Ovary (tissue), 3 donors: ENCODE results near the gene FAM20A.

Source experiments
- CTCF ChIP-seq, 3 donors: fragments of 450-650 bp in 2 of 3; fragments of 200-600 bp in 1 of 3; IDR thresholded peaks; one replicate each; pipeline versions ENCODE4 v1.5.1 to v1.8.0; 2016 to 2022; ENCODE audit warnings: antibody characterized with exemption in 3 of 3, mild to moderate bottlenecking in 1 of 3
- EP300 ChIP-seq: sonication (generic); formaldehyde crosslinking; IDR thresholded peaks from one replicate; pipeline ENCODE4 v1.6.1; 2017; ENCODE audit warnings: antibody characterized with exemption
- POLR2A ChIP-seq: fragments of 450-650 bp; IDR thresholded peaks from one replicate; pipeline ENCODE4 v1.6.1; 2017; ENCODE audit warnings: antibody characterized with exemption, mild to moderate bottlenecking, moderate library complexity
- donor health status: DM: no; HTN: no; CAD: no.

GRCh38 chr17:68491381-68492231 is 109.6 kb downstream of the FAM20A start:
- no peak for TF ChIP-seq CTCF (IDR thresholded peaks at IDR 0.05)
- no peak for TF ChIP-seq POLR2A
- no peak for TF ChIP-seq EP300
